ENCODE measurements around the gene SRBD1. TPM values are rescaled to one million over a fixed set of nuclear protein-coding genes. Genes with fewer than 3 reads are reported as not detected.

The SRBD1 gene
- total RNA-seq, 2 donors from 2014 or later, result 18.1 to 20.4 TPM

DNA sequence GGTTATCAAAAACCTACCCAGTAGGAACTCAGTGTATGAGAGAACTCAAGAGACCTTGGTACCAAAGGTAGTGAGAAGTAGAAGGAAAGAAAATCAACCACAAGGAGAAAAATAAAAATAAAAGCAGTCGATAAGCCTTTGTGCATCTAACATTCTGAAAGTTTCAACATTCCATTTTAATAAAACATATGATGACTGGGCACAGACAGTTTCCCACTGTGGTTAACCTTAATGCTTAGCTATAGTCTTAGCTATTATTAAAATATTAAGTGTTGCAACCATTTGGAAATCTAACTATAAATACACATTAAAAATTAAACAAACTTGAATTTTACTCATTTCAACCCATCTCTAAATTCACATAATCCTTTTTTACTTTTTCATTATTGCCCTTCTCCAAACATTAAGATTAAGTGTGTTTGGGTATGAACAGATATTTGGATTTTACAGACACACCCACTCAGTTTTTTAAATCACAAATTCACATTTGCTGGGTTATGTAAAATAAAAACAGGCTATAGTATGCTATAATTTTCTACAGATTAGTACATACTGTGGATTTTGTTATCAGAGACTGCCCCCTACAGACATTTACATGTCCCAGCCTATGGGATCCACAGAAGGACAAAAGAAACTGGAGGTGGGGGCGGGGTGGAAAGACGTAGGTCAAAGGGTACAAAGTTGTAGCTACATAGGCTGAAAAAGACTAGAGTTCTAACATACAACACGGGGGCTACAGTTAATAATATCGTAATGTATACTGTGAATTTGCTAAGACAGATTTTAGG lies 32.8 kb downstream of the SRBD1 start:
- H3K9me3 Mint-ChIP-seq, result no peaks in the 10 kb centered on the region
- no peak overlapping the region for H3K27ac Mint-ChIP-seq
- DNase-seq (ENCODE audit: low spot score in 2 of 2), result no peak
- peak; percentile 61 to 64 for ATAC-seq
- H3K36me3 Mint-ChIP-seq, result peaks cover 0 to 5% of the 10 kb centered on the region in 2 donors

DNA sequence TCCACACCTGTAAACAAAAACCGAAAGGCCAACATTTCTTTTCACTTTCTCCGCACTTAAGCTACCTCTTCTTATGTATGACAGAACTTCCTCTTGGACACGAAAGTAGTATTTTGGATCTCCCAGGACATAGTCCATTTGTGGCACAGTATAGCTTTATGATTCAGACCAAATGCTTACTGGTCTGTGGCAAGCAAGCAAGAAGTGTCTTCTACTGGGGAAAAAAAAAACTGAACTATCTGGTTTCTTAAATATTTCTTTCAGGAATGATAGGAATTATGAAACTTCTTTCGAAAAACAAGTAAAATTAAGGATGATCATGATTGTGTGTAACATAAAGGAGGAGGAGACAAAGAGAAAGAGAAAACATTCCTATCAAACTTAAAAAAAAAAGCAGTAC lies 33.6 kb downstream of the SRBD1 start:
- Mint-ChIP-seq H3K36me3 (peaks cover 0 to 5% of the 10 kb centered on the region in 2 donors), H3K27ac (no peak overlapping the region), H3K9me3 (no peaks in the 10 kb centered on the region)
- no peak for ATAC-seq
- DNase-seq (ENCODE audit: low spot score in 2 of 2), result no peak

- Mint-ChIP-seq H3K27ac (no peak overlapping the region), H3K9me3 (no peaks in the 10 kb centered on the region), H3K36me3 (peaks cover 2 to 11% of the 10 kb centered on the region in 2 donors)
- ATAC-seq (no peak), DNase-seq (ENCODE audit: low spot score in 2 of 2) (no peak)
Measured at GRCh38 chr2:45575881-45576280, 35.2 kb downstream of the SRBD1 start.

GRCh38 chr2:45572979-45573378 lies 38.1 kb downstream of the SRBD1 start:
- ATAC-seq (no peak), DNase-seq (ENCODE audit: low spot score in 2 of 2) (no peak)
- Mint-ChIP-seq H3K9me3 (peaks cover 0 to 5% of the 10 kb centered on the region in 2 donors), H3K36me3 (peaks cover 15 to 28% of the 10 kb centered on the region in 2 donors), H3K27ac (no peak overlapping the region)

DNA sequence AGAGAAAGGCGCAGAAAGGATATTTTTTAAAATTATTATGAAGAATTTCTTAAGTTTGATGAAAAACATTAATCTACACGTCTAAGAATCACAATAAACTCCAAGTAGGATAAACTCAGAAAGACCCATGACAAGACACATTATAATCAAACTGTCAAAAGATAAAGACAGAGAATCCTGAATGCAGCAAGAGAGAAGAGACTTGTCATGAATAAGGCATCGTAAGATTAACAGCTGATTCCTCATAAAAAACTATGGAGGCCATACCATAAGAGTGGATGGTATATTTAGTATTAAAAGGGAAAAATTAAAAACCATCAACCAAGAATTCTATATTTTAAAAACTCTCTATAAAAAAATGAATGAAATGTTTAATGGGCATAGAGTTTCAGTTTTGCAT lies 39.1 kb downstream of the SRBD1 start:
- peaks cover 16 to 28% of the 10 kb centered on the region in 2 donors for H3K36me3 Mint-ChIP-seq
- H3K9me3 Mint-ChIP-seq, result peaks cover 0 to 6% of the 10 kb centered on the region in 2 donors
- ATAC-seq (no peak), DNase-seq (ENCODE audit: low spot score in 2 of 2) (no peak)
- H3K27ac Mint-ChIP-seq, result no peak overlapping the region

GRCh38 chr2:45570671-45571334 lies 40.3 kb downstream of the SRBD1 start:
- Mint-ChIP-seq H3K9me3 (peaks cover 0 to 6% of the 10 kb centered on the region in 2 donors), H3K27ac (no peak overlapping the region), H3K36me3 (peaks cover 16 to 28% of the 10 kb centered on the region in 2 donors)
- ATAC-seq, result no peak
- DNase-seq (ENCODE audit: low spot score in 2 of 2), result no peak

- Mint-ChIP-seq H3K36me3 (peaks cover 16 to 28% of the 10 kb centered on the region in 2 donors), H3K9me3 (peaks cover 0 to 6% of the 10 kb centered on the region in 2 donors), H3K27ac (peak overlapping the region in 1 of 2 donors; percentile 56)
- DNase-seq (ENCODE audit: low spot score in 2 of 2) (no peak), ATAC-seq (no peak)
Measured at GRCh38 chr2:45568935-45569334, 42.1 kb downstream of the SRBD1 start.

GRCh38 chr2:45567974-45568789 lies 42.9 kb downstream of the SRBD1 start:
- H3K36me3 Mint-ChIP-seq, result peaks cover 16 to 28% of the 10 kb centered on the region in 2 donors
- peaks cover 0 to 6% of the 10 kb centered on the region in 2 donors for H3K9me3 Mint-ChIP-seq
- peak; percentile 94 to 99 for ATAC-seq
- peak overlapping the region; percentile 91 to 96 for H3K27ac Mint-ChIP-seq
- DNase-seq (ENCODE audit: low spot score in 2 of 2), result no peak

DNA sequence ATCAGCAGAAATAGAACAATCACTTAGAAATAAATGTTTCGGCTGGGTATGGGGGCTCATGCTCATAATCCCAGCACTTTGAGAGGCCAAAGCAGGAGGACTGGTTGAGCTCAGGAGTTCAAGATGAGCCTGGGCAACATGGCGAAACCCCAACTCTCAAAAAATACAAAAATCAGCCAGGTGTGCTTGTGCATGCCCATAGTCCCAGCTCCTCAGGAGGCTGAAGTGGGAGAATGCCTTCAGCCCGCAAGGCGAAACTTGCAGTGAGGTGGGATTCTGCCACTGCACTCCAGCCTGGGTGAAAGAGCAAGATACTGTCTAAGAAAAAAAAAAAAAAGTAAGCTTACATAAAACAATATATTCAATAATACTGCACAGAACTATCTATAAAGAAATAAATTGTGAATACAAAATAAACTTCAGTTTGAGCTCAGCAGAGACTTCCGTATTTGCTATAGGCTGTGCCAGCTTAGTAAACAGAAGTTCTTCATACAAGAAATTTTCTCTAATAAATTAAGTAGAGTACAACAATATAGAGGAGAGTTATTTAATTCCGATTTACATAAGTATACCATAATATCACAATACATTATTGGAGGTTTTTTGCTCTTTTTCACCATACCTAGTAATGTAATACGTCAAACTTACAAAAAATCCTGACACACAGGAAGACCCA lies 43.6 kb downstream of the SRBD1 start:
- DNase-seq (ENCODE audit: low spot score in 2 of 2), result no peak
- Mint-ChIP-seq H3K9me3 (peaks cover 0 to 6% of the 10 kb centered on the region in 2 donors), H3K27ac (peak overlapping the region; percentile 91 to 96), H3K36me3 (peaks cover 16 to 28% of the 10 kb centered on the region in 2 donors)
- no peak for ATAC-seq

- no peak for ATAC-seq
- DNase-seq (ENCODE audit: low spot score in 2 of 2), result no peak
- Mint-ChIP-seq H3K27ac (no peak overlapping the region), H3K9me3 (peaks cover 0 to 4% of the 10 kb centered on the region in 2 donors), H3K36me3 (peaks cover 4 to 6% of the 10 kb centered on the region in 2 donors)
Measured at GRCh38 chr2:45559436-45559835, 51.6 kb downstream of the SRBD1 start.

GRCh38 chr2:45554742-45555140 lies 56.3 kb downstream of the SRBD1 start:
- H3K9me3 Mint-ChIP-seq, result peaks cover 0 to 4% of the 10 kb centered on the region in 2 donors
- H3K27ac Mint-ChIP-seq, result peak overlapping the region; percentile 67 to 73
- peaks cover 6 to 14% of the 10 kb centered on the region in 2 donors for H3K36me3 Mint-ChIP-seq
- peak; percentile 88 to 95 for ATAC-seq
- DNase-seq (ENCODE audit: low spot score in 2 of 2), result peak in 1 of 2 donors; percentile 3

DNA sequence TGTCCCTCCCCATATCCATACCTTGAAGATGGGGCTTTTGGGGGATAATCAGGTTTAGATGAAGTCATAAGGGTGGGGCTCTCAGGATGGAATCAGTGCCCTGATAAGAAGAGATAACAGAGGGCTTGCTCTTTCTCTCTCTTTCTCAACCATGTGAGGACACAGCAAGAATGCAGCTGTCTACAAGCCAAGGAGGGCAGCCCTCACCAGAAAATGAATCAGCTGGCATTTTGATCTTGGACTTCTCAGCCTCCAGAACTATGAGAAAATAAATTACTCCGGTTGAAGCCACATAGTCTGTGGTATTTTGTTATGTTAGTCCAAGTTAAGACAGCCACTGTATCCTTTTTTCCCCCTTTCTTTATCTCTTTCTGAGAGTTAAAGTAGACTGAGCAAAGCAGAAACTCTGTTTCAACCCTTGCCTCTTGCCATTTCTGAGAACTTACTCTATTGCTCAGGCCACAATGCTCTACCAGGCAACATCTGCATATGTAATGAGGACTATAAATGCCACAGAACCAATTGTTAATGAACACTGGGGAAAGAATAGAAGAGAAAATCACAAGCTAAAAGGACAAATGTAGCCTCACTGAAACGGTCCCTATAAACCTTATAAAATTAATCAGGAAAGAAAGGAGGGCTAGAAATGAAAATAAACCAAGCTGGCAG lies 56.9 kb downstream of the SRBD1 start:
- Mint-ChIP-seq H3K36me3 (peaks cover 1 to 13% of the 10 kb centered on the region in 2 donors), H3K27ac (peak overlapping the region in 1 of 2 donors; percentile 73), H3K9me3 (peaks cover 0 to 3% of the 10 kb centered on the region in 2 donors)
- ATAC-seq, result peak; percentile 47 to 48
- no peak for DNase-seq (ENCODE audit: low spot score in 2 of 2)

GRCh38 chr2:45551862-45552261 lies 59.2 kb downstream of the SRBD1 start:
- DNase-seq (ENCODE audit: low spot score in 2 of 2) (no peak), ATAC-seq (no peak)
- H3K27ac Mint-ChIP-seq, result no peak overlapping the region
- no peaks in the 10 kb centered on the region for H3K9me3 Mint-ChIP-seq
- peaks cover 0 to 14% of the 10 kb centered on the region in 2 donors for H3K36me3 Mint-ChIP-seq

DNA sequence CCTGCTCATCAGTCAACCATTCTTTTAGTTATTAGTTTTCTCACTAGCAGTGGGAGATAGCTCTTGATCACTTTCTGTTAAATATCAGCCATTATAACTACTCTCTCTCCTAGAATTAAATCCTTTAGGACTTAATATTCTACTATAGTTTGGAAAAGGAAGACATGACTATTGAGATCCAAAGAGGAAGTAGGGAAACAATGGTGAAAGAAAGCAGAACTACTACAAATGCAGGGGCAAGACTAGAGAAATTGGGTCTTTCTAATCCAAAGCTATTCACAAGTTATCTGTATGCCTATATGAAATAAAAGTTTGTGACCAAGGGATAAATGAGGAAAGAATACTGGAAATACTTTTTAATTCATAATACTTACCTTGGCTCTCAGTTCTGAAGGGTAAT lies 65.1 kb downstream of the SRBD1 start:
- H3K27ac Mint-ChIP-seq, result no peak overlapping the region
- DNase-seq (ENCODE audit: low spot score in 2 of 2) (no peak), ATAC-seq (no peak)
- H3K36me3 Mint-ChIP-seq, result peaks cover 27% of the 10 kb centered on the region in 2 donors
- no peaks in the 10 kb centered on the region for H3K9me3 Mint-ChIP-seq

DNA sequence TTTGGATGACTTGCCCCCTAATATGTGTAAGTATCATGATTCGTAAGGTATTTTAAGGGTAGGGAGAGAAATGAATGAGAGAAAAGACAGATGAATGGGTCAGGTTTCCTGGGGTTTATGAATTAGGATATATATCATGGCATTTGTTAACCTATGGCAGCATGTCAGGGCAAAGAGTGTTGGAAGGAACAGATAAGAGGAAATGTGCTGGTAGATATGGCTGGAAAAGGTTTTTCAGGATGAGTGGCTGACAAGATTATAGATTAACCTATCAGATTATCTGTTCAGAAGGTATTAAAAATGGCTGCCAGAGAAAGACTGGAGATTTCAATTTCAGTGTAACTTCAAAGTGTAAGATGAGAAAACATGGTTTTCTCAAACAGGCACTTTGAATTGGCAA lies 67.8 kb downstream of the SRBD1 start:
- Mint-ChIP-seq H3K9me3 (no peaks in the 10 kb centered on the region), H3K36me3 (peaks cover 18 to 38% of the 10 kb centered on the region in 2 donors), H3K27ac (no peak overlapping the region)
- DNase-seq (ENCODE audit: low spot score in 2 of 2), result no peak
- ATAC-seq, result no peak

- no peaks in the 10 kb centered on the region for H3K9me3 Mint-ChIP-seq
- DNase-seq (ENCODE audit: low spot score in 2 of 2) (no peak), ATAC-seq (no peak)
- peaks cover 28 to 46% of the 10 kb centered on the region in 2 donors for H3K36me3 Mint-ChIP-seq
- no peak overlapping the region for H3K27ac Mint-ChIP-seq
Measured at GRCh38 chr2:45542013-45542412, 69.1 kb downstream of the SRBD1 start.

Data from activated naive CD4-positive, alpha-beta T cell treated with anti-CD3 and anti-CD28 coated beads, Interleukin-2, amount 50 U/mL, for 72 hours (primary cell).